ENCODE measurements around the gene PLCD1.
"Not testable (repeated sequence)": the region's sequence is repeated elsewhere in the genome, so short reads cannot be mapped to it uniquely, and the experiment has no call there.

PLCD1 gene

DNA sequence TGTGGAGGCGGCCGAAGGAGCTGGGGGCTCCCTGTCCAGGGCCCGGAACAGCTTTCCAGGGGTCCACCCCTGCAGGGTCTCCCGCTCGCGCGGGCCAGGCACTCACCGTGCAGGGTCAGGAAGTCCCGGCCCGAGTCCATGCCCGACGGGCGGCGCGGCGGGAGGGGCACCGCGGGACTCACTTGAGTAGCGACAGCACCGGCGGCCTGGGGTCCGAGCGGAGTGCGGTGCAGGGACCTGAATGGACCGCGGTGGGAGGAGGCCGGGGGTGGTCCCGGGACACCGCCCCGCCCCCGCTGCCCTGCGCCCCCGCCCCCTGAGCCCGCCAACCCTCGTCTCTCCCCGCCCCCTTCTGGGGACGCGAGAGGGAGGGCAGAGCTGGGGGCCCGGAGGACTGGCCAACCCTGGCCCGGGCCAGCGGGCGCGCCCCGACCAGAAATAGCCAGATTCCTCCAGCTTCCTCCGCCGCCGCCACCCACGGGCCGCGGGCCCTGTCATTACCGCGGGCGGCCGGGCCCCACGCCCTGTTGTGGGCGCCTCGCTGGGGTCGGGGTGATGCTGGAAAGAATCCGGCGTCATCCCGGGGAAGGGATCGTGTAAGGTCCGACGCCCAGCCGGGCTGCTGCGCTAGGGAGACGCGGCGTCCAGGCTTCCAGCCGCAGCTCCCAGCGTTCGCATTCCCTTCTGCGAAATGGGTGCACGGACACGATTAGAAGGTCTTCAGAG lies at the start of gene PLCD1:
Gene PLCD1, minus strand, starts transcription at position 243 of the 726 bp plus-strand sequence. Its CDS starts 103 bp downstream, at position 140.
- DNase-seq = peak in 1 of 2 experiments; percentile 40

- DNase-seq = not testable (repeated sequence)
Measured at GRCh38 chr3:38077073-38077472, 47.6 kb upstream of the PLCD1 start.

DNA sequence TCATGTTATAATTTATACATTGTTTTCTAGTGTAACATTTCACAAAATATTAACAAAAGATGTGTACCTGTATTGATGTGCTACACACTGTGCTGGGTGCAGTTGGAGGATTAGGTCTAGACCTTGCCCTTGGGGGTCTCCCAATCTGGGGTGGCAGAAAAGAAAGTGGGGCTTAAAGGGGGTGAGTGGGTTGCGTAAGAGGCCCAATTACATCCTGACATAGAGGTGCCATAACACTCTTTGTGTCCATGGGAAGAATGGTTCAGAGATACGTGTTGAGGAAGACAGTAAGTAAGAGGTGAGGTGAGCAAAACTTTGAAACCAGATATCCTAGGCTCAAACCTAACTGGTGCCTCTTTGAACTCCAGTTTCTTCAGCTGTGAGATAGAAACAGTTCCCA lies 40.6 kb upstream of the PLCD1 start:
- DNase-seq = no peak

- no peak for DNase-seq
Measured at GRCh38 chr3:38067508-38068233, 38.2 kb upstream of the PLCD1 start.

- DNase-seq = not testable (repeated sequence)
Measured at GRCh38 chr3:38064453-38064852, 35.0 kb upstream of the PLCD1 start.

- DNase-seq = no peak
Measured at GRCh38 chr3:38062809-38063208, 33.4 kb upstream of the PLCD1 start.

- DNase-seq = no peak
Measured at GRCh38 chr3:38059591-38059990, 30.1 kb upstream of the PLCD1 start.

DNA sequence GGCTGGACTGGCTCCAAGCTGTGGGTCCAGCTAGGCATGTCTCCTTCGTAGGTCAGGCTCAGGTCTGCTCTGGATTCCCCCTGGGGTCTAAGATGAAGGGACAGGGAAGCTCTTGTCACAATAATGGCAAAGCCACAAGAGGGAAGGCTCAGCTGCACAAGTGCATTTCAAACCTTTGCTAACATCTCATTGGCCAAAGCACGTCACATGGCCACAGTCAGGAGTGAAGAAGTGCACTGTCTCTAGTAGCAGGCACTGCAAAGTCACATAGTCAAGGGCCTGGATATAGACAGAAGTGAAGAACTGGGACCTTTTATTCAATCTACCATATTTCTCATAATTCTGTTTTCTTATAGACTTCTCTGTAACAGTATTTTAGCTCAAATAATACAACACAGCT lies 29.7 kb upstream of the PLCD1 start:
- no peak for DNase-seq

DNA sequence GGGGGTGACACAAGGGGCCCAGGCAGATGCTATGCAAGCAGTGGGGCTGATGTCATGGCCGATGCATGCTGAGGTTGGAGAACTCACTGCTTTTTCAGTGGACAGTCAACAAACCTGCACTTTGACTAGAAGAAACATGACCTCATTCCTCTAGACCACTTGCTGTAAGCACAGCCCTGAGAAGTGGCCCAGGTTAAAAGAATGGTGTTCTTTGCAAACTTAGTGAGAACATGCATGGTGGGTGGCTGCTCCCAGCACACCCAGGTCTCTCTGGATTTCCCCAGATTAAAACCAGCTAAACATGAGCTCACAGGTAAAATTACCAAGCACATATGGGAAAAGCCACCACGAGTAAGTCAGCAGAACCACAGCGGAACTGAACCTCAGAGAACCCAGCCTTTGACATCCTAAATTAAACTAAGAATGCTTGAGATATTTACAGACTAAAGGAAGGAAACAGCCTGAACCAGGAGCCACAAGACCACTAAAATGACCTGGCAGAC lies 25.1 kb upstream of the PLCD1 start:
- no peak for DNase-seq

DNA sequence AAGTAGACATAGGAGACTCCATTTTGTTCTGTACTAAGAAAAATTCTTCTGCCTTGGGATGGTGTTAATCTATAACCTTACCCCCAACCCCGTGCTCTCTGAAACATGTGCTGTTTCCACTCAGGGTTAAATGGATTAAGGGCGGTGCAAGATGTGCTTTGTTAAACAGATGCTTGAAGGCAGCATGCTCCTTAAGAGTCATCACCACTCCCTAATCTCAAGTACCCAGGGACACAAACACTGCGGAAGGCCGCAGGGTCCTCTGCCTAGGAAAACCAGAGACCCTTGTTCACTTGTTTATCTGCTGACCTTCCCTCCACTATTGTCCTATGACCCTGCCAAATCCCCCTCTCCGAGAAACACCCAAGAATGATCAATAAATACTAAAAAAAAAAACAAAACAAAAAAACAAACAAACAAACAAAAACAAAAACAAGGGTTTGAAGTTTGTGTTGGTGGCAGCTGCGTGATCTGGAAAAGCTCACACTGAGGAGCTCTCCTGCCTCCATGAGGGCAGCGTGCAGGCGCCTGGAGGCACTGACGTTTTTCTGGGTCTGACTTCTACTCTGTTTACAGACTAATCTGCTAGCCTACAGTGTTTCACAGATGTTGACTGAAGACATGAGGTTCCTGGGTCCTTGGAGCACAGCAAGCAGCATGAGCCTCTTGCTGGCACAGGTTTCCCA lies 24.5 kb upstream of the PLCD1 start:
- not testable (repeated sequence) for DNase-seq

DNA sequence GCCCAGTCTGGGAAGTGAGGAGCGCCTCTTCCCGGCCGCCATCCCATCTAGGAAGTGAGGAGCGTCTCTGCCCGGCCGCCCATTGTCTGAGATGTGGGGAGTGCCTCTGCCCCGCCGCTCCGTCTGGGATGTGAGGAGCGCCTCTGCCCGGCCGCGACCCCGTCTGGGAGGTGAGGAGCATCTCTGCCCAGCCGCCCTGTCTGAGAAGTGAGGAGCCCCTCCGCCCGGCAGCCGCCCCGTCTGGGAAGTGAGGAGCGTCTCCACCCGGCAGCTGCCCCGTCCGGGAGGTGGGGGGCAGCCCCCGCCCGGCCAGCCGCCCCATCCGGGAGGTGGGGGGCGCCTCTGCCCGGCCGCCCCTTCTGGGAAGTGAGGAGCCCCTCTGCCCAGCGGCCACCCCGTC lies 23.8 kb upstream of the PLCD1 start:
- DNase-seq = not testable (repeated sequence)

DNA sequence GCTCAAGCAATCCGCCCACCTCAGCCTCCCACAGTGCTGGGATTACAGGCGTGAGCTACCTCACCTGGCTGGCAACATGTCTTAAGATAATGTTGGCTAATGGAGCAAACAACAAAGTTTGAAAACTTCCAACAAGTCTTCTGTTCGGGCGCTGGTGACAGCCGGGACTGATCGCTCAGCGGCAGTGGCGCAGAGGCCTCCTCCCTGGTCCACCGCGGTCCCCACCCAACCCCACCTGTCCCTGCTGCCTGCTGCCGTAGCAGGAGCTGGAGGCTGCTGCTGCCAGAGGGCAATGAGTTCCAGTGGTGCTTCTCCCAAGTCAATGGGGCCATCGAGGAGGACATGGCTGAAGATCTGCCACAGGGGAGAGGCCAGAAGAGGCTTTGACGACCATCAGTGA lies 21.7 kb upstream of the PLCD1 start:
- DNase-seq = no peak

DNA sequence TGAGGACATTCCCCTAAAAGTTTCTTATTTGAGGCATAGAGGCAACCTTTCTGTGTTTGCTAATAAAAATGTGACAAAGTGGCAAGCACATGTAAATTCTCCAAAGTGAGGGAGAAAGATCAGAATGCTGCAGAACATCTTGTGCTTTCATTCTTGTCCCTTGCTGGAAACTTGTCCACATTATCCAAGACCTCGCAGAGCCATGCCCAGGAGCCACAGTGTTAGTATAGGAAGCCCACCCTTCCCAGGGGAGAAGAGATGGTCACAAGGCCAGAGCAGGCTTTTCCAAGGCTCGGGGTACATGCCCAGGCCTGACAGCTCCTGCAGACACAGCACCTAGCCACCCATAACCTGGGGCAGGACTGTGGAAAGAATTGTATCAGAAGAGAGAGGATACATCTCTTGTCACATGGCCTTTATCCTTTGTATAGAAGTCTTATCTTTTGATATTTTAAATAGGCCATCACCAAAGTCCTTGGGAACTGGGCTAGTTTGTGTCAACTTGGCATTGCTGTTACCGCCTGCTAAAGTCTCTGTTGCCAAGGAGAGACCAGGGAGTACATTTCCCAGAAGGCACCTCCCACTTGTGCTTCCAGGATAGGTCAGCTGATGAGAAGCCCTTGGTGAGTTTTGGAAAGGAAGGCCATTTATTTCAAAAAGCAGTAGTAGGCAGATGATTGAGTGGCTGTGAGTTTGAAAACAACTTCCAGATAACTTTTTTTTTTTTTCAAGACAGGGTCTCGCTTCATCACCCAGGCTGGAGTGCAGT lies 20.1 kb upstream of the PLCD1 start:
- no peak for DNase-seq

GRCh38 chr3:38047896-38048295 lies 18.5 kb upstream of the PLCD1 start:
- no peak for DNase-seq

- DNase-seq = no peak
Measured at GRCh38 chr3:38046821-38047220, 17.4 kb upstream of the PLCD1 start.

- DNase-seq = no peak
Measured at GRCh38 chr3:38046027-38046426, 16.6 kb upstream of the PLCD1 start.

DNA sequence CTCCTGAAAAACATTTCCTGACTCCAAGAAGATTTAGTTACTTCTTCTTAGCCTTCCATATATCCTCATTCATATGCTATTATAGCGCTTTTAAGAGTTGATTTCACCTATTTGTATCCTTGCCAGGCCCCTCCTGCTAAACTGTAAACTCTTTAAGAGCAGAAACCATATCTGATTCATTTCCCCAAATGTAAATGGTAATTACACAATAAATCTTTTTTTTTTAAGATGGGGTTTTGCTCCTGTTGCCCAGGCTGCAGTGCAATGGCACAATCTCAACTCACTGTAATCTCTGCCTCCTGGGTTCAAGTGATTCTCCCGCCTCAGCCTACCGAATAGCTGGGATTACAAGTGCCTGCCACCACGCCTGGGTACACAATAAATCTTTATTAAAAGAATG lies 14.0 kb upstream of the PLCD1 start:
- DNase-seq = no peak

DNA sequence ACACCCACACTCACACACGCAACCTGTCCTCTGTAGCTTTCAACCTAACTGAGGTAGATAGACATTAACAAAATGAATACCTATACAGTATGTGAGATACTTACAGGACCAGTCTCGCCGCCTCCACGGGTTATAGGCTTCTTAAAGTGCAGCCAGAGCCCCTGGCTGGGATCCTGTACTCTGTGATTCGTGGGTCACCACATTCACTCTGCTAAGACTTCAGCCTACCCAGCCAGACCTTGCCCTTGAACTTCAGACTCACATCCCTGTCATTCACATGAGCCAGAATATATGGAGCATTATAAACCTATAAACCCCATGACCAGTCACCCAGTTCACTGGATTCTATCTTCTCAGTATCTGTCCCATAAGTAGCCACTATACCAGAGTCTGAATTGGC lies 11.0 kb upstream of the PLCD1 start:
- DNase-seq = no peak

DNA sequence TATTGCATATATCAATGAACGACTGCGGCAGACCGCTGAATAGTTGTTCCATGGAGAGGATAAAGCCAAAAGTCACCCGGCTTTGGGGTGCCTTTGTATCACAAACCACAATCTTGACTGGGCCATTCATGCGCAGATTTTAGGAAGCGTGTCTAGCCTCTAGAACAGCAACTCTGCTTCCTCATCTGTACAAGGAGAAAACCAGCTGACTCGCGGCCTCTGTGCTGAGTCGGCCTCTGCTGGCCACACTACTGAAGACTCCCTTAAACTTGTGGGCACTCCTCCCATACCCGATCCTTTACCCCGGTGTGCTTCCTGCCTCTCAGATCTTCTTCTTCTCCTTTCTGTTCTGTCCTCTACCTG lies 10.4 kb upstream of the PLCD1 start:
- DNase-seq = peak in 1 of 2 experiments; percentile 22

DNA sequence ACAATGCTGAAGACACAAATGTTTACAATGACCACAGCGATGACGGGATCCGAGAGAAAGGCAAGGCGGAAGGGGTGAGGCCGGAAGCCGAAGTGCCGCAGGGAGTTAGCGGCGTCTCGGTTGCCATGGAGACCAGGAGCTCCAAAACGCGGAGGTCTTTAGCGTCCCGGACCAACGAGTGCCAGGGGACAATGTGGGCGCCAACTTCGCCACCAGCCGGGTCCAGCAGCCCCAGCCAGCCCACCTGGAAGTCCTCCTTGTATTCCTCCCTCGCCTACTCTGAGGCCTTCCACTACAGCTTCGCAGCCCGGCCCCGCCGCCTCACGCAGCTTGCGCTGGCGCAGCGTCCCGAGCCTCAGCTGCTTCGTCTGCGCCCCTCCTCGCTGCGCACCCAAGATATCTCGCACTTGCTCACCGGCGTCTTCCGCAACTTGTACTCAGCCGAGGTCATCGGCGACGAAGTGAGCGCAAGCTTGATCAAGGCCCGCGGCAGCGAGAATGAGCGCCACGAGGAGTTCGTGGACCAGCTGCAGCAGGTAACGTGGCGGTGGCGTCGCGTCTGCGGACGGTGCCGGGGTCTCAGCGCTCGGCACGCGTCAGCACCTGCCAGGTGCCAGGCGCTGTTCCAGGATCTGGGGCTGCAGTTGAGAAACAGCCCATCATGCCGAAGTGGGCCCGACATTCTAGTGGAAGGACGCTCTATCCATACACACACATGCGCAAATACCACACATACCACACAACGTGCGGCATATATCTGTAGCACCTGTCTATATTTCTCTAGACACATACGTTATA lies 9.9 kb upstream of the PLCD1 start, which contains the start of gene DLEC1:
Gene DLEC1, plus strand, starts transcription at position 108 of the 798 bp plus-strand sequence. Its CDS starts 18 bp downstream, at position 126.
- peak in 1 of 2 experiments; percentile 48 for DNase-seq

GRCh38 chr3:38038447-38038911 lies 9.0 kb upstream of the PLCD1 start:
- DNase-seq = no peak

- no peak for DNase-seq
Measured at GRCh38 chr3:38036906-38037305, 7.5 kb upstream of the PLCD1 start.

Measured in NCI-H526 (cell line).